ENCODE results near the gene BEX4. TPM values are rescaled to one million over a fixed set of nuclear protein-coding genes. Genes with fewer than 3 reads are reported as not detected.

Gene BEX4
- total and polyA plus RNA-seq, 11 donors, result 34.8 to 57.0 (median 43.6) TPM

- TF ChIP-seq POLR2A (IDR thresholded peaks at IDR 0.05) (no peak), CTCF (IDR thresholded peaks at IDR 0.05) (no peak)
- Histone ChIP-seq H3K36me3 (no peaks in the 10 kb centered on the region), H3K27ac (no peak overlapping the region), H3K27me3 (peaks cover 0 to 17% (median 0%) of the 10 kb centered on the region in 9 donors), H3K4me1 (no peaks in the 10 kb centered on the region), H3K9me3 (no peaks in the 10 kb centered on the region), H3K4me3 (no peak overlapping the region)
- ATAC-seq (no peak), DNase-seq (no peak)
- 68 to 94% (median 91%) methylated on average over 1 of the region's 1 CpG for WGBS, 4 donors
- intact Hi-C loops (cut with DNase I), result no loop called here
These were observed 21.4 kb downstream of the BEX4 start for GRCh38 chrX:103236296-103236695.

- Histone ChIP-seq H3K4me3 (no peak overlapping the region), H3K4me1 (no peaks in the 10 kb centered on the region), H3K27me3 (peaks cover 0 to 25% (median 0%) of the 10 kb centered on the region in 9 donors), H3K36me3 (no peaks in the 10 kb centered on the region), H3K27ac (no peak overlapping the region), H3K9me3 (no peaks in the 10 kb centered on the region)
- TF ChIP-seq POLR2A (IDR thresholded peaks at IDR 0.05), result no peak
- no peak for TF ChIP-seq CTCF (IDR thresholded peaks at IDR 0.05)
- intact Hi-C loops (cut with DNase I), result no loop called here
- DNase-seq (no peak), ATAC-seq (no peak)
These were observed 25.2 kb downstream of the BEX4 start for GRCh38 chrX:103240155-103240554.

GRCh38 chrX:103248553-103248952 is 33.6 kb downstream of the BEX4 start:
- H3K4me1 ChIP-seq, result peaks cover 0 to 13% (median 5%) of the 10 kb centered on the region in 12 donors
- ATAC-seq, result no peak
- intact Hi-C loops (cut with DNase I), result loop anchor here in 3 of 10 donors (2.0 to 5.0 kb wide), 2 partner anchors 36 to 38 kb away; no protein-coding TSS in a partner anchor
- TF ChIP-seq CTCF (IDR thresholded peaks at IDR 0.05) (peak in 10 of 12 donors; percentile 20 to 50 (median 34)), POLR2A (IDR thresholded peaks at IDR 0.05) (no peak)
- no peak overlapping the region for H3K4me3 ChIP-seq
- peaks cover 0 to 17% (median 0%) of the 10 kb centered on the region in 9 donors for H3K27me3 ChIP-seq
- DNase-seq, result no peak
- peaks cover 0 to 13% (median 0%) of the 10 kb centered on the region in 9 donors for H3K36me3 ChIP-seq
- no peak overlapping the region for H3K27ac ChIP-seq
- no peaks in the 10 kb centered on the region for H3K9me3 ChIP-seq

- H3K4me3 ChIP-seq, result no peak overlapping the region
- WGBS, 4 donors, result 40 to 97% (median 78%) methylated on average over 1 of the region's 1 CpG
- H3K9me3 ChIP-seq, result no peaks in the 10 kb centered on the region
- no peak for TF ChIP-seq POLR2A (IDR thresholded peaks at IDR 0.05)
- TF ChIP-seq CTCF (IDR thresholded peaks at IDR 0.05), result no peak
- ATAC-seq (no peak), DNase-seq (no peak)
- peaks cover 0 to 13% (median 0%) of the 10 kb centered on the region in 9 donors for H3K36me3 ChIP-seq
- peaks cover 0 to 15% (median 5%) of the 10 kb centered on the region in 12 donors for H3K4me1 ChIP-seq
- intact Hi-C loops (cut with DNase I), result loop anchor here in 8 of 10 donors (2.0 to 5.0 kb wide), 3 partner anchors 33 to 39 kb away; partner anchors contain the start of gene BEX4 (in 3 of the 8)
- H3K27me3 ChIP-seq, result peaks cover 0 to 13% (median 0%) of the 10 kb centered on the region in 9 donors
- H3K27ac ChIP-seq, result no peak overlapping the region
These were observed 34.9 kb downstream of the BEX4 start for GRCh38 chrX:103249805-103250204.

Data from heart left ventricle (tissue), 16 donors.